ENCODE measurements around the gene HS2ST1. TPM values are rescaled to one million over a fixed set of nuclear protein-coding genes. Genes with fewer than 3 reads are reported as not detected.

HS2ST1 gene
- total and polyA plus RNA-seq, 2 experiments from 2014 or later: 6.7 to 17.1 TPM

DNA sequence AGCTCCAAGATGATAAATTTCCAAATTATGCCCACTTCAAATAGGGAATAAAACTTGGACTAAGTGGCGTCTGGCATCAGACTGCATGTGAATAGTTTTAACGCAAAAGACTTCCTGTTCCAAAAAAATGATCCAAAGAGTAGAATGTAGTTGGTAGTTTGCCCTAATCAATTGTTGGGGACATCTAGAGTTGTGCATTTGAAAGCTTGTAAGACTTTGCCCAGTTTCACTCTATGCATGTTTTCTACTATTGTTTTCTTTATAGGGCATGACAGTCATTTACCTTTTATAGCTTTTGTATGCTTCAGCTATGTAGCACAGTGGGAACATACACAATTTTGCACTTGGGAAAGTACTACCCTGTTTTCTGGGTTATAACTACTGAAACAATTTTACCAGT lies 86.0 kb downstream of the HS2ST1 start (continued):
- no peak for TF ChIP-seq REST (IDR thresholded peaks at IDR 0.05; ENCODE audit: unreplicated experiment)

- Histone ChIP-seq H3K27ac (ENCODE audit: low read depth) (no peak overlapping the region), H3K9me2 (ENCODE audit: insufficient read depth) (no peaks in the 10 kb centered on the region), H3K4me3 (no peak overlapping the region), H3F3A (replicated peaks; ENCODE audit: low read depth) (no peaks in the 10 kb centered on the region), H3K79me2 (replicated peaks; ENCODE audit: insufficient read depth) (peaks cover 48% of the 10 kb centered on the region), H3K4me1 (ENCODE audit: insufficient read depth) (0 out of 2 replicates have a peak, but pooled peaks cover 7% of the 10 kb centered on the region), H2AFZ (no peak overlapping the region), H3K4me2 (no peak overlapping the region), H4K20me1 (replicated peaks; ENCODE audit: insufficient read depth) (peaks cover 6% of the 10 kb centered on the region), H3K36me3 (ENCODE audit: insufficient read depth) (no peaks in the 10 kb centered on the region), H3K27me3 (ENCODE audit: insufficient read depth) (no peaks in the 10 kb centered on the region)
- H3K36me3 Mint-ChIP-seq (ENCODE audit: low read depth): peaks cover 3% of the 10 kb centered on the region; the same call in 1 of the 3 replicates
- ATAC-seq (no peak), DNase-seq (ENCODE audit: low spot score) (no peak)
- no peak overlapping the region for H3K4me3 Mint-ChIP-seq
- H3K27ac Mint-ChIP-seq: no peak overlapping the region
- H3K4me1 Mint-ChIP-seq: peaks cover 4% of the 10 kb centered on the region; the same call in 1 of the 3 replicates
- H3K27me3 Mint-ChIP-seq (ENCODE audit: insufficient read depth, low read depth, poor library complexity): no peaks in the 10 kb centered on the region
- H3K9me3 Mint-ChIP-seq: no peaks in the 10 kb centered on the region
- no peak for TF ChIP-seq STAT1 (IDR thresholded peaks at IDR 0.05; ENCODE audit: unreplicated experiment)
- TF ChIP-seq, protein P1, sequence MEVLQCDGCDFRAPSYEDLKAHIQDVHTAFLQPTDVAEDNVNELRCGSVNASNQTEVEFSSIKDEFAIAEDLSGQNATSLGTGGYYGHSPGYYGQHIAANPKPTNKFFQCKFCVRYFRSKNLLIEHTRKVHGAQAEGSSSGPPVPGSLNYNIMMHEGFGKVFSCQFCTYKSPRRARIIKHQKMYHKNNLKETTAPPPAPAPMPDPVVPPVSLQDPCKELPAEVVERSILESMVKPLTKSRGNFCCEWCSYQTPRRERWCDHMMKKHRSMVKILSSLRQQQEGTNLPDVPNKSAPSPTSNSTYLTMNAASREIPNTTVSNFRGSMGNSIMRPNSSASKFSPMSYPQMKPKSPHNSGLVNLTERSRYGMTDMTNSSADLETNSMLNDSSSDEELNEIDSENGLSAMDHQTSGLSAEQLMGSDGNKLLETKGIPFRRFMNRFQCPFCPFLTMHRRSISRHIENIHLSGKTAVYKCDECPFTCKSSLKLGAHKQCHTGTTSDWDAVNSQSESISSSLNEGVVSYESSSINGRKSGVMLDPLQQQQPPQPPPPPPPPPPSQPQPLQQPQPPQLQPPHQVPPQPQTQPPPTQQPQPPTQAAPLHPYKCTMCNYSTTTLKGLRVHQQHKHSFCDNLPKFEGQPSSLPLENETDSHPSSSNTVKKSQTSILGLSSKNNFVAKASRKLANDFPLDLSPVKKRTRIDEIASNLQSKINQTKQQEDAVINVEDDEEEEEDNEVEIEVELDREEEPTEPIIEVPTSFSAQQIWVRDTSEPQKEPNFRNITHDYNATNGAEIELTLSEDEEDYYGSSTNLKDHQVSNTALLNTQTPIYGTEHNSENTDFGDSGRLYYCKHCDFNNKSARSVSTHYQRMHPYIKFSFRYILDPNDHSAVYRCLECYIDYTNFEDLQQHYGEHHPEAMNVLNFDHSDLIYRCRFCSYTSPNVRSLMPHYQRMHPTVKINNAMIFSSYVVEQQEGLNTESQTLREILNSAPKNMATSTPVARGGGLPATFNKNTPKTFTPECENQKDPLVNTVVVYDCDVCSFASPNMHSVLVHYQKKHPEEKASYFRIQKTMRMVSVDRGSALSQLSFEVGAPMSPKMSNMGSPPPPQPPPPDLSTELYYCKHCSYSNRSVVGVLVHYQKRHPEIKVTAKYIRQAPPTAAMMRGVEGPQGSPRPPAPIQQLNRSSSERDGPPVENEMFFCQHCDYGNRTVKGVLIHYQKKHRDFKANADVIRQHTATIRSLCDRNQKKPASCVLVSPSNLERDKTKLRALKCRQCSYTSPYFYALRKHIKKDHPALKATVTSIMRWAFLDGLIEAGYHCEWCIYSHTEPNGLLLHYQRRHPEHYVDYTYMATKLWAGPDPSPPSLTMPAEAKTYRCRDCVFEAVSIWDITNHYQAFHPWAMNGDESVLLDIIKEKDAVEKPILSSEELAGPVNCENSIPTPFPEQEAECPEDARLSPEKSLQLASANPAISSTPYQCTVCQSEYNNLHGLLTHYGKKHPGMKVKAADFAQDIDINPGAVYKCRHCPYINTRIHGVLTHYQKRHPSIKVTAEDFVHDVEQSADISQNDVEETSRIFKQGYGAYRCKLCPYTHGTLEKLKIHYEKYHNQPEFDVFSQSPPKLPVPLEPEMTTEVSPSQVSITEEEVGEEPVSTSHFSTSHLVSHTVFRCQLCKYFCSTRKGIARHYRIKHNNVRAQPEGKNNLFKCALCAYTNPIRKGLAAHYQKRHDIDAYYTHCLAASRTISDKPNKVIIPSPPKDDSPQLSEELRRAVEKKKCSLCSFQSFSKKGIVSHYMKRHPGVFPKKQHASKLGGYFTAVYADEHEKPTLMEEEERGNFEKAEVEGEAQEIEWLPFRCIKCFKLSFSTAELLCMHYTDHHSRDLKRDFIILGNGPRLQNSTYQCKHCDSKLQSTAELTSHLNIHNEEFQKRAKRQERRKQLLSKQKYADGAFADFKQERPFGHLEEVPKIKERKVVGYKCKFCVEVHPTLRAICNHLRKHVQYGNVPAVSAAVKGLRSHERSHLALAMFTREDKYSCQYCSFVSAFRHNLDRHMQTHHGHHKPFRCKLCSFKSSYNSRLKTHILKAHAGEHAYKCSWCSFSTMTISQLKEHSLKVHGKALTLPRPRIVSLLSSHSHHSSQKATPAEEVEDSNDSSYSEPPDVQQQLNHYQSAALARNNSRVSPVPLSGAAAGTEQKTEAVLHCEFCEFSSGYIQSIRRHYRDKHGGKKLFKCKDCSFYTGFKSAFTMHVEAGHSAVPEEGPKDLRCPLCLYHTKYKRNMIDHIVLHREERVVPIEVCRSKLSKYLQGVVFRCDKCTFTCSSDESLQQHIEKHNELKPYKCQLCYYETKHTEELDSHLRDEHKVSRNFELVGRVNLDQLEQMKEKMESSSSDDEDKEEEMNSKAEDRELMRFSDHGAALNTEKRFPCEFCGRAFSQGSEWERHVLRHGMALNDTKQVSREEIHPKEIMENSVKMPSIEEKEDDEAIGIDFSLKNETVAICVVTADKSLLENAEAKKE (CRISPR knock-in tag; IDR thresholded peaks at IDR 0.05): no peak
- TF ChIP-seq, protein P2, sequence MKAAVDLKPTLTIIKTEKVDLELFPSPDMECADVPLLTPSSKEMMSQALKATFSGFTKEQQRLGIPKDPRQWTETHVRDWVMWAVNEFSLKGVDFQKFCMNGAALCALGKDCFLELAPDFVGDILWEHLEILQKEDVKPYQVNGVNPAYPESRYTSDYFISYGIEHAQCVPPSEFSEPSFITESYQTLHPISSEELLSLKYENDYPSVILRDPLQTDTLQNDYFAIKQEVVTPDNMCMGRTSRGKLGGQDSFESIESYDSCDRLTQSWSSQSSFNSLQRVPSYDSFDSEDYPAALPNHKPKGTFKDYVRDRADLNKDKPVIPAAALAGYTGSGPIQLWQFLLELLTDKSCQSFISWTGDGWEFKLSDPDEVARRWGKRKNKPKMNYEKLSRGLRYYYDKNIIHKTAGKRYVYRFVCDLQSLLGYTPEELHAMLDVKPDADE (IDR thresholded peaks at IDR 0.05): no peak
- no peak for TF ChIP-seq CREB1 (CRISPR knock-in tag; IDR thresholded peaks at IDR 0.05; ENCODE audit: low read depth)
- TF ChIP-seq, protein P3, sequence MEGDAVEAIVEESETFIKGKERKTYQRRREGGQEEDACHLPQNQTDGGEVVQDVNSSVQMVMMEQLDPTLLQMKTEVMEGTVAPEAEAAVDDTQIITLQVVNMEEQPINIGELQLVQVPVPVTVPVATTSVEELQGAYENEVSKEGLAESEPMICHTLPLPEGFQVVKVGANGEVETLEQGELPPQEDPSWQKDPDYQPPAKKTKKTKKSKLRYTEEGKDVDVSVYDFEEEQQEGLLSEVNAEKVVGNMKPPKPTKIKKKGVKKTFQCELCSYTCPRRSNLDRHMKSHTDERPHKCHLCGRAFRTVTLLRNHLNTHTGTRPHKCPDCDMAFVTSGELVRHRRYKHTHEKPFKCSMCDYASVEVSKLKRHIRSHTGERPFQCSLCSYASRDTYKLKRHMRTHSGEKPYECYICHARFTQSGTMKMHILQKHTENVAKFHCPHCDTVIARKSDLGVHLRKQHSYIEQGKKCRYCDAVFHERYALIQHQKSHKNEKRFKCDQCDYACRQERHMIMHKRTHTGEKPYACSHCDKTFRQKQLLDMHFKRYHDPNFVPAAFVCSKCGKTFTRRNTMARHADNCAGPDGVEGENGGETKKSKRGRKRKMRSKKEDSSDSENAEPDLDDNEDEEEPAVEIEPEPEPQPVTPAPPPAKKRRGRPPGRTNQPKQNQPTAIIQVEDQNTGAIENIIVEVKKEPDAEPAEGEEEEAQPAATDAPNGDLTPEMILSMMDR (conservative IDR thresholded peaks at IDR 0.05; ENCODE audit: low read depth in 2 of 2): no peak
- no peak for TF ChIP-seq EZH2phosphoT487 (IDR thresholded peaks at IDR 0.05; ENCODE audit: unreplicated experiment)
- TF ChIP-seq REST (IDR thresholded peaks at IDR 0.05; ENCODE audit: unreplicated experiment): no peak
- TF ChIP-seq POLR2AphosphoS5 (IDR thresholded peaks at IDR 0.05; ENCODE audit: low read depth): no peak
These were observed 90.4 kb downstream of the HS2ST1 start for GRCh38 chr1:87004857-87005256.
